LNCaP clone FGC (cell line): ENCODE results near the gene SCN4B.

ENCODE experiments used
- DNase-seq: peaks from one replicate; pipeline ENCODE4 v3.0.0-alpha.2; 2011; ENCODE audit warnings: low read depth
- H3K4me3 ChIP-seq: 2 replicates; pipeline ENCODE4 v1.5.1; 2011; ENCODE audit warnings: mild to moderate bottlenecking, low read depth, low read length, control low read depth
- TF ChIP-seq, protein P1 (sequence below): IDR thresholded peaks from 2 replicates; pipeline ENCODE4 v1.5.1; 2012; ENCODE audit warnings: mild to moderate bottlenecking; ENCODE audit not compliant: control insufficient read depth, insufficient read depth; ENCODE audit errors: extremely low read depth

SCN4B gene

GRCh38 chr11:118084656-118085055 is 68.0 kb downstream of the SCN4B start:
- H3K4me3 ChIP-seq, result no peak overlapping the region
- DNase-seq, result no peak
- TF ChIP-seq, protein P1, sequence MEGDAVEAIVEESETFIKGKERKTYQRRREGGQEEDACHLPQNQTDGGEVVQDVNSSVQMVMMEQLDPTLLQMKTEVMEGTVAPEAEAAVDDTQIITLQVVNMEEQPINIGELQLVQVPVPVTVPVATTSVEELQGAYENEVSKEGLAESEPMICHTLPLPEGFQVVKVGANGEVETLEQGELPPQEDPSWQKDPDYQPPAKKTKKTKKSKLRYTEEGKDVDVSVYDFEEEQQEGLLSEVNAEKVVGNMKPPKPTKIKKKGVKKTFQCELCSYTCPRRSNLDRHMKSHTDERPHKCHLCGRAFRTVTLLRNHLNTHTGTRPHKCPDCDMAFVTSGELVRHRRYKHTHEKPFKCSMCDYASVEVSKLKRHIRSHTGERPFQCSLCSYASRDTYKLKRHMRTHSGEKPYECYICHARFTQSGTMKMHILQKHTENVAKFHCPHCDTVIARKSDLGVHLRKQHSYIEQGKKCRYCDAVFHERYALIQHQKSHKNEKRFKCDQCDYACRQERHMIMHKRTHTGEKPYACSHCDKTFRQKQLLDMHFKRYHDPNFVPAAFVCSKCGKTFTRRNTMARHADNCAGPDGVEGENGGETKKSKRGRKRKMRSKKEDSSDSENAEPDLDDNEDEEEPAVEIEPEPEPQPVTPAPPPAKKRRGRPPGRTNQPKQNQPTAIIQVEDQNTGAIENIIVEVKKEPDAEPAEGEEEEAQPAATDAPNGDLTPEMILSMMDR, result no peak

- H3K4me3 ChIP-seq, result no peak overlapping the region
- TF ChIP-seq, protein P1, result no peak
- DNase-seq, result peak; percentile 30
Observed at GRCh38 chr11:118084247-118084646, 68.4 kb downstream of the SCN4B start.
